A549 (cell line): ENCODE results near the gene CDH4.

Source experiments
- CEBPB ChIP-seq, 2 experiments: fragments of >200 bp in 1 of 2; sonication (Bioruptor Twin) in 1 of 2; formaldehyde crosslinking in 1 of 2; IDR thresholded peaks; 2 replicates each; pipeline ENCODE4 v1.6.1; 2012 to 2016
- KDM5A ChIP-seq: fragments of 200-600 bp; sonication (generic); IDR thresholded peaks from 2 replicates; pipeline ENCODE4 v1.6.1; 2016; ENCODE audit warnings: antibody characterized with exemption, mild to moderate bottlenecking
- ZNF302 ChIP-seq: fragments of 250-450 bp; sonication (Bioruptor Pico); IDR thresholded peaks from 2 replicates; pipeline ENCODE4 v1.9.0; 2021; ENCODE audit warnings: inconsistent platforms, mild to moderate bottlenecking, moderate library complexity
- TF ChIP-seq, protein P1 (sequence below): fragments of >200 bp; sonication (Bioruptor Twin); formaldehyde crosslinking; IDR thresholded peaks from 3 replicates; pipeline ENCODE4 v1.5.1; 2016
- TF ChIP-seq, protein P2 (sequence below): fragments of 200-600 bp; sonication (generic); IDR thresholded peaks from 2 replicates; pipeline ENCODE4 v1.6.1; 2016; ENCODE audit warnings: antibody characterized with exemption, mild to moderate bottlenecking, moderate library complexity
- TF ChIP-seq, protein P3 (sequence below): IDR thresholded peaks from 2 replicates; pipeline ENCODE4 v1.6.1; 2012

DNA sequence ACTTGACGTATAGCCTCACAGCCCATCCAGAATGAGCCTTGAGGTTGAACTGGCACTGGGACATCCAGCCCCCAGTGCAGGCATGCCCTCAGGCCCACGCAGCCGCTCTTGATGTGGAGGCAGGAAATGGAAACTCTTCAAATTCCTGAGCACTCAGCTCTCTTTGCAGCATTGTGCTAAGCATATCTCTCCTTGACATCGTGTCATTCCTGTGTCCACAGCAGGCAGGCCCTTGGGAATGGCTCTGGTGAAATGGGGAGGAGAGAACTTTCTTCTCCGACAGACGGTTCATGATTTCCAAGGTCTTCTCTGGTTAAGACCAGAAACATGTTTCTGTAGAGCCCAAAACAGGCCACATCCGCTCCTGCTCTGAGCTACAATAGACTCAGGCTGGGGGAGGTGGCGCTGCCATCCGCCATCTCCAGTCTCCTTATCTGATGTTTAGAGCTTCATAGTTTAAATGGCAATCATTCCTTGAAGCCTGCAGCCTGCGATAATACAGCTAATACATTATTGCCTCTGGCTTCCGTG, 248.8 kb downstream of the CDH4 start:
- TF ChIP-seq, protein P1, sequence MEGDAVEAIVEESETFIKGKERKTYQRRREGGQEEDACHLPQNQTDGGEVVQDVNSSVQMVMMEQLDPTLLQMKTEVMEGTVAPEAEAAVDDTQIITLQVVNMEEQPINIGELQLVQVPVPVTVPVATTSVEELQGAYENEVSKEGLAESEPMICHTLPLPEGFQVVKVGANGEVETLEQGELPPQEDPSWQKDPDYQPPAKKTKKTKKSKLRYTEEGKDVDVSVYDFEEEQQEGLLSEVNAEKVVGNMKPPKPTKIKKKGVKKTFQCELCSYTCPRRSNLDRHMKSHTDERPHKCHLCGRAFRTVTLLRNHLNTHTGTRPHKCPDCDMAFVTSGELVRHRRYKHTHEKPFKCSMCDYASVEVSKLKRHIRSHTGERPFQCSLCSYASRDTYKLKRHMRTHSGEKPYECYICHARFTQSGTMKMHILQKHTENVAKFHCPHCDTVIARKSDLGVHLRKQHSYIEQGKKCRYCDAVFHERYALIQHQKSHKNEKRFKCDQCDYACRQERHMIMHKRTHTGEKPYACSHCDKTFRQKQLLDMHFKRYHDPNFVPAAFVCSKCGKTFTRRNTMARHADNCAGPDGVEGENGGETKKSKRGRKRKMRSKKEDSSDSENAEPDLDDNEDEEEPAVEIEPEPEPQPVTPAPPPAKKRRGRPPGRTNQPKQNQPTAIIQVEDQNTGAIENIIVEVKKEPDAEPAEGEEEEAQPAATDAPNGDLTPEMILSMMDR = no peak
- TF ChIP-seq ZNF302 = no peak
- no peak for TF ChIP-seq KDM5A
- no peak for TF ChIP-seq CEBPB (IDR thresholded peaks at IDR 0.05)
- TF ChIP-seq, protein P2, sequence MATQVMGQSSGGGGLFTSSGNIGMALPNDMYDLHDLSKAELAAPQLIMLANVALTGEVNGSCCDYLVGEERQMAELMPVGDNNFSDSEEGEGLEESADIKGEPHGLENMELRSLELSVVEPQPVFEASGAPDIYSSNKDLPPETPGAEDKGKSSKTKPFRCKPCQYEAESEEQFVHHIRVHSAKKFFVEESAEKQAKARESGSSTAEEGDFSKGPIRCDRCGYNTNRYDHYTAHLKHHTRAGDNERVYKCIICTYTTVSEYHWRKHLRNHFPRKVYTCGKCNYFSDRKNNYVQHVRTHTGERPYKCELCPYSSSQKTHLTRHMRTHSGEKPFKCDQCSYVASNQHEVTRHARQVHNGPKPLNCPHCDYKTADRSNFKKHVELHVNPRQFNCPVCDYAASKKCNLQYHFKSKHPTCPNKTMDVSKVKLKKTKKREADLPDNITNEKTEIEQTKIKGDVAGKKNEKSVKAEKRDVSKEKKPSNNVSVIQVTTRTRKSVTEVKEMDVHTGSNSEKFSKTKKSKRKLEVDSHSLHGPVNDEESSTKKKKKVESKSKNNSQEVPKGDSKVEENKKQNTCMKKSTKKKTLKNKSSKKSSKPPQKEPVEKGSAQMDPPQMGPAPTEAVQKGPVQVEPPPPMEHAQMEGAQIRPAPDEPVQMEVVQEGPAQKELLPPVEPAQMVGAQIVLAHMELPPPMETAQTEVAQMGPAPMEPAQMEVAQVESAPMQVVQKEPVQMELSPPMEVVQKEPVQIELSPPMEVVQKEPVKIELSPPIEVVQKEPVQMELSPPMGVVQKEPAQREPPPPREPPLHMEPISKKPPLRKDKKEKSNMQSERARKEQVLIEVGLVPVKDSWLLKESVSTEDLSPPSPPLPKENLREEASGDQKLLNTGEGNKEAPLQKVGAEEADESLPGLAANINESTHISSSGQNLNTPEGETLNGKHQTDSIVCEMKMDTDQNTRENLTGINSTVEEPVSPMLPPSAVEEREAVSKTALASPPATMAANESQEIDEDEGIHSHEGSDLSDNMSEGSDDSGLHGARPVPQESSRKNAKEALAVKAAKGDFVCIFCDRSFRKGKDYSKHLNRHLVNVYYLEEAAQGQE = no peak
- TF ChIP-seq, protein P3, sequence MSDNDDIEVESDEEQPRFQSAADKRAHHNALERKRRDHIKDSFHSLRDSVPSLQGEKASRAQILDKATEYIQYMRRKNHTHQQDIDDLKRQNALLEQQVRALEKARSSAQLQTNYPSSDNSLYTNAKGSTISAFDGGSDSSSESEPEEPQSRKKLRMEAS = no peak
